ENCODE data around the gene NR1I2. TPM values are rescaled to one million over a fixed set of nuclear protein-coding genes. Genes with fewer than 3 reads are reported as not detected.

Gene NR1I2
- polyA plus RNA-seq, 1 donor from 2014 or later = 0.53 TPM

DNA sequence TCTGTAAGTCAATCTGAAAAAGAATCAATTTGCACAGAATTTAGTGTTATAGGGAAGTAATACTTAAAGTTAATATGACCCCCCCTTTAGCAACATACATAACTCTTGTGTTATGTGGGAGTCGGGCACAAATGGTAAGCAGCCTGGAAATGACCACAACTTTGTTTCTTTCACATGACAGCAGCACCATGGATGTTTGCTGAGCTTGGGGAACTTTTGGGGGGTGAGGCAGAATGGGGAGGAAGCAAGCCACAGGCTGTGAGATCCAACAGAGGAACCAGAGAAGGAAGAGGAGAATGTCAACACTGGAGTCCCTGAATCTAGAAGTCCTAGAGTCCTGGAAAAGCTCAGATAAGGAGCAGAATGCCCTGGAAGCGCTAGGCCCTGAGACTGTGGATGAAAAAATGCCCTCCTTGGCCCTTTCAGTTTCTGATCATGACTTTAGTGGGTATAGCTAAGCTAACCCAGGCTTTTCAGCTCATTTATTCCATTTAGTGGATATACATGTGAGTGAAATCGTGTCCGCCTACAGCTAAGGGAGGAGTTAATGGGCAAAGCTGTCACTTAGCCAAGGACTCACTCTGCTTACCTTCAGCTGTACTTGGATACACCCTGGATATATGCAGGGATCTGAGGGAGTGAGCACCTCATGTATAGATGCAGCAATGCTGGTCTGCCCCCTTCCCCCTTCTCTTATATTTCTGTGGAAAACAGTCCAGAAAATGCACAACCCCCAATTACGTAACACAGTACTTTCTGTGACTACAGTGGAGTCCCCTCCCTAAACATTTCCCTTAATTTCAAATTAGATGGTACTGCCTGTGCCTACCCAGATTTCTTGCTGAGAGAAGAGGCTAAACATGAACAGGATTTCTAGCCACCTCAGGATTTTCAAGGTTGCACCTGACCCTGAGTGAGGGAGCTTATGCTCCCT, 40.0 kb upstream of the NR1I2 start:
- H3K4me2 ChIP-seq (ENCODE audit: low read length) = no peak overlapping the region
- no peaks in the 10 kb centered on the region for H3K27me3 ChIP-seq (ENCODE audit: insufficient read depth, low read depth, low read length)
- H2AFZ ChIP-seq (ENCODE audit: low read depth, low read length) = no peak overlapping the region
- no peaks in the 10 kb centered on the region for H3K9me2 ChIP-seq (ENCODE audit: insufficient read depth, low read length)
- H3K9me3 ChIP-seq (ENCODE audit: low read length) = no peaks in the 10 kb centered on the region
- no peak overlapping the region for H3K9ac ChIP-seq (ENCODE audit: low read length)
- no peak overlapping the region for H3K27ac ChIP-seq (ENCODE audit: low read length)
- TF ChIP-seq EZH2 (IDR thresholded peaks at IDR 0.05; ENCODE audit: borderline replicate concordance, insufficient read depth, low read length, poor library complexity, severe bottlenecking) (no peak), RAD21 (conservative IDR thresholded peaks at IDR 0.05) (no peak), EP300 (conservative IDR thresholded peaks at IDR 0.05; ENCODE audit: poor library complexity, severe bottlenecking) (no peak), POLR2AphosphoS5 (IDR thresholded peaks at IDR 0.05) (no peak), SMC3 (conservative IDR thresholded peaks at IDR 0.05; ENCODE audit: poor library complexity) (no peak), TAF1 (IDR thresholded peaks at IDR 0.05; ENCODE audit: low read depth) (no peak), MXI1 (conservative IDR thresholded peaks at IDR 0.05; ENCODE audit: poor library complexity, severe bottlenecking) (no peak)
- TF ChIP-seq, protein P1, sequence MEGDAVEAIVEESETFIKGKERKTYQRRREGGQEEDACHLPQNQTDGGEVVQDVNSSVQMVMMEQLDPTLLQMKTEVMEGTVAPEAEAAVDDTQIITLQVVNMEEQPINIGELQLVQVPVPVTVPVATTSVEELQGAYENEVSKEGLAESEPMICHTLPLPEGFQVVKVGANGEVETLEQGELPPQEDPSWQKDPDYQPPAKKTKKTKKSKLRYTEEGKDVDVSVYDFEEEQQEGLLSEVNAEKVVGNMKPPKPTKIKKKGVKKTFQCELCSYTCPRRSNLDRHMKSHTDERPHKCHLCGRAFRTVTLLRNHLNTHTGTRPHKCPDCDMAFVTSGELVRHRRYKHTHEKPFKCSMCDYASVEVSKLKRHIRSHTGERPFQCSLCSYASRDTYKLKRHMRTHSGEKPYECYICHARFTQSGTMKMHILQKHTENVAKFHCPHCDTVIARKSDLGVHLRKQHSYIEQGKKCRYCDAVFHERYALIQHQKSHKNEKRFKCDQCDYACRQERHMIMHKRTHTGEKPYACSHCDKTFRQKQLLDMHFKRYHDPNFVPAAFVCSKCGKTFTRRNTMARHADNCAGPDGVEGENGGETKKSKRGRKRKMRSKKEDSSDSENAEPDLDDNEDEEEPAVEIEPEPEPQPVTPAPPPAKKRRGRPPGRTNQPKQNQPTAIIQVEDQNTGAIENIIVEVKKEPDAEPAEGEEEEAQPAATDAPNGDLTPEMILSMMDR (IDR thresholded peaks at IDR 0.05; ENCODE audit: poor library complexity, severe bottlenecking) = no peak
- TF ChIP-seq, protein P2, sequence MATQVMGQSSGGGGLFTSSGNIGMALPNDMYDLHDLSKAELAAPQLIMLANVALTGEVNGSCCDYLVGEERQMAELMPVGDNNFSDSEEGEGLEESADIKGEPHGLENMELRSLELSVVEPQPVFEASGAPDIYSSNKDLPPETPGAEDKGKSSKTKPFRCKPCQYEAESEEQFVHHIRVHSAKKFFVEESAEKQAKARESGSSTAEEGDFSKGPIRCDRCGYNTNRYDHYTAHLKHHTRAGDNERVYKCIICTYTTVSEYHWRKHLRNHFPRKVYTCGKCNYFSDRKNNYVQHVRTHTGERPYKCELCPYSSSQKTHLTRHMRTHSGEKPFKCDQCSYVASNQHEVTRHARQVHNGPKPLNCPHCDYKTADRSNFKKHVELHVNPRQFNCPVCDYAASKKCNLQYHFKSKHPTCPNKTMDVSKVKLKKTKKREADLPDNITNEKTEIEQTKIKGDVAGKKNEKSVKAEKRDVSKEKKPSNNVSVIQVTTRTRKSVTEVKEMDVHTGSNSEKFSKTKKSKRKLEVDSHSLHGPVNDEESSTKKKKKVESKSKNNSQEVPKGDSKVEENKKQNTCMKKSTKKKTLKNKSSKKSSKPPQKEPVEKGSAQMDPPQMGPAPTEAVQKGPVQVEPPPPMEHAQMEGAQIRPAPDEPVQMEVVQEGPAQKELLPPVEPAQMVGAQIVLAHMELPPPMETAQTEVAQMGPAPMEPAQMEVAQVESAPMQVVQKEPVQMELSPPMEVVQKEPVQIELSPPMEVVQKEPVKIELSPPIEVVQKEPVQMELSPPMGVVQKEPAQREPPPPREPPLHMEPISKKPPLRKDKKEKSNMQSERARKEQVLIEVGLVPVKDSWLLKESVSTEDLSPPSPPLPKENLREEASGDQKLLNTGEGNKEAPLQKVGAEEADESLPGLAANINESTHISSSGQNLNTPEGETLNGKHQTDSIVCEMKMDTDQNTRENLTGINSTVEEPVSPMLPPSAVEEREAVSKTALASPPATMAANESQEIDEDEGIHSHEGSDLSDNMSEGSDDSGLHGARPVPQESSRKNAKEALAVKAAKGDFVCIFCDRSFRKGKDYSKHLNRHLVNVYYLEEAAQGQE (IDR thresholded peaks at IDR 0.05; ENCODE audit: borderline replicate concordance) = no peak
- no peaks in the 10 kb centered on the region for H3K79me2 ChIP-seq (replicated peaks; ENCODE audit: insufficient read depth, low read length)
- H3F3A ChIP-seq (ENCODE audit: insufficient read depth, low read length, poor library complexity, severe bottlenecking) = no peaks in the 10 kb centered on the region
- H3K36me3 ChIP-seq (ENCODE audit: insufficient read depth, low read length) = no peaks in the 10 kb centered on the region
- no peaks in the 10 kb centered on the region for H4K20me1 ChIP-seq (ENCODE audit: insufficient read depth)
- H3K4me3 ChIP-seq (ENCODE audit: low read length) = no peak overlapping the region

DNA sequence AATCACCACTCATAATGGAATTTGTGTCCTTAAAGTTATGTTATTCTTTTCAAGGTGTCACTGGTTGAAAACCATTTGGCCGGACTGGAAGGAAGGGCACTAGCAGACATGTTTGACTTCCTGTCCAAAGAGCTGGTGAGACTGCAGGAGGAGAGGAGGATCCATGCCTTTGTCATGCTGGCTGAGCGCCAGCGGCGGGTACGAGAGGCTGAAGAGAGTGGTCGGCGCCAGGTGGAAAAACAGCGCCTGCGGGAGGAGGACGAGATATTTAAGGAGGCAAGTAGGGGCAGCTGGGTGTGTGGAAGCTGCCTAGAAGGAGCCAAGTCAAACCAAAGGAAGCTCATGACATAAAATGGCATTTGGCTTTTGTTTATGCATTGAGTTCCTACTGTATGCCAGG, 38.0 kb upstream of the NR1I2 start:
- Histone ChIP-seq H3K79me2 (replicated peaks; ENCODE audit: insufficient read depth, low read length) (no peaks in the 10 kb centered on the region), H3K4me3 (ENCODE audit: low read length) (no peak overlapping the region), H3K9me3 (ENCODE audit: low read length) (no peaks in the 10 kb centered on the region), H3K9ac (ENCODE audit: low read length) (no peak overlapping the region), H3K4me2 (ENCODE audit: low read length) (no peak overlapping the region), H3K27ac (ENCODE audit: low read length) (no peak overlapping the region), H3K9me2 (ENCODE audit: insufficient read depth, low read length) (no peaks in the 10 kb centered on the region), H2AFZ (ENCODE audit: low read depth, low read length) (no peak overlapping the region), H3K36me3 (ENCODE audit: insufficient read depth, low read length) (no peaks in the 10 kb centered on the region), H3F3A (ENCODE audit: insufficient read depth, low read length, poor library complexity, severe bottlenecking) (no peaks in the 10 kb centered on the region), H3K27me3 (ENCODE audit: insufficient read depth, low read depth, low read length) (no peaks in the 10 kb centered on the region), H4K20me1 (ENCODE audit: insufficient read depth) (no peaks in the 10 kb centered on the region)
- no peak for TF ChIP-seq MXI1 (conservative IDR thresholded peaks at IDR 0.05; ENCODE audit: poor library complexity, severe bottlenecking)
- TF ChIP-seq POLR2AphosphoS5 (IDR thresholded peaks at IDR 0.05) = no peak
- no peak for TF ChIP-seq RAD21 (conservative IDR thresholded peaks at IDR 0.05)
- TF ChIP-seq TAF1 (IDR thresholded peaks at IDR 0.05; ENCODE audit: low read depth) = no peak
- TF ChIP-seq SMC3 (conservative IDR thresholded peaks at IDR 0.05; ENCODE audit: poor library complexity) = no peak
- no peak for TF ChIP-seq EP300 (conservative IDR thresholded peaks at IDR 0.05; ENCODE audit: poor library complexity, severe bottlenecking)
- TF ChIP-seq, protein P2 (IDR thresholded peaks at IDR 0.05; ENCODE audit: borderline replicate concordance) = no peak
- no peak for TF ChIP-seq EZH2 (IDR thresholded peaks at IDR 0.05; ENCODE audit: borderline replicate concordance, insufficient read depth, low read length, poor library complexity, severe bottlenecking)
- TF ChIP-seq, protein P1 (IDR thresholded peaks at IDR 0.05; ENCODE audit: poor library complexity, severe bottlenecking) = no peak
